ENCODE measurements around the gene MRPL49. TPM values are rescaled to one million over a fixed set of nuclear protein-coding genes. Genes with fewer than 3 reads are reported as not detected.
"Not testable (repeated sequence)": the region's sequence is repeated elsewhere in the genome, so short reads cannot be mapped to it uniquely, and the experiment has no call there.

The MRPL49 gene
- polyA plus RNA-seq, 4 donors = 35.2 to 65.7 (median 50.6) TPM

- DNase-seq (no peak), FAIRE-seq (no peak)
- WGBS, 3 donors = 82 to 85% (median 85%) methylated on average over 18 of the region's 18 CpGs
- no peak overlapping the region for H3K4me3 ChIP-seq (ENCODE audit: low read depth in 1 of 3, low read length in 3 of 3)
- peaks cover 7 to 32% (median 8%) of the 10 kb centered on the region in 3 donors for H3K4me1 ChIP-seq (ENCODE audit: control insufficient read depth in 3 of 3, insufficient read depth in 2 of 3, low read depth in 1 of 3, low read length in 2 of 3)
- H3K27me3 ChIP-seq (ENCODE audit: control insufficient read depth in 3 of 3, insufficient read depth in 3 of 3, low read length in 3 of 3) = no peaks in the 10 kb centered on the region
- peak overlapping the region in 1 of 3 donors; percentile 79 for H3K27ac ChIP-seq (ENCODE audit: low read depth in 1 of 3, low read length in 2 of 3)
- H3K36me3 ChIP-seq (ENCODE audit: control insufficient read depth in 3 of 3, insufficient read depth in 2 of 3, low read depth in 1 of 3, low read length in 3 of 3) = peaks cover 0 to 58% (median 11%) of the 10 kb centered on the region in 3 donors
- no peaks in the 10 kb centered on the region for H3K9me3 ChIP-seq (ENCODE audit: control insufficient read depth in 2 of 2, insufficient read depth in 1 of 2, low read depth in 1 of 2, low read length in 1 of 2)
Measured at GRCh38 chr11:65118097-65118837, 3.9 kb upstream of the MRPL49 start.

- DNase-seq; H3K27me3 ChIP-seq (ENCODE audit: control insufficient read depth in 3 of 3, insufficient read depth in 3 of 3, low read length in 3 of 3); H3K4me3 ChIP-seq (ENCODE audit: low read depth in 1 of 3, low read length in 3 of 3); H3K9me3 ChIP-seq (ENCODE audit: control insufficient read depth in 2 of 2, insufficient read depth in 1 of 2, low read depth in 1 of 2, low read length in 1 of 2); H3K27ac ChIP-seq (ENCODE audit: low read depth in 1 of 3, low read length in 2 of 3); FAIRE-seq: not testable (repeated sequence)
- peaks cover 0 to 56% (median 11%) of the 10 kb centered on the region in 3 donors for H3K36me3 ChIP-seq (ENCODE audit: control insufficient read depth in 3 of 3, insufficient read depth in 2 of 3, low read depth in 1 of 3, low read length in 3 of 3)
- 86 to 91% (median 89%) methylated on average over 18 of the region's 18 CpGs for WGBS, 3 donors
- peaks cover 3 to 26% (median 8%) of the 10 kb centered on the region in 3 donors for H3K4me1 ChIP-seq (ENCODE audit: control insufficient read depth in 3 of 3, insufficient read depth in 2 of 3, low read depth in 1 of 3, low read length in 2 of 3)
Measured at GRCh38 chr11:65118891-65119669, 3.0 kb upstream of the MRPL49 start.

DNA sequence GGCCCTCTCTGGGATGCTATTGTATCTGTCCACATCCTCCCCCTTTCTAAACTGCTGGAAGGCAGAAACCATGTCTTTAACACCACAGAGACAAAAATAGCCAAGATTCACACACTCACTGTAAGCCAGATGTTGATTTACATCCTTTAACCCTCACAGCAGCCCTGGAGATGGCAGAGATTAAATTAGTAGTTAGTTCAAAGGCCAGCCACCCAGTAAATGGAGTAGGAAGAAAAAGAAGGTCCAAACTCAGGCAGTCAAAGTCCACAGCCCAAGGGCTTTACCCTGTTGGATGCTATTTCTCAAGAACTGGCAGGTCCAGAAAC, 2.5 kb upstream of the MRPL49 start:
- H3K4me1 ChIP-seq (ENCODE audit: control insufficient read depth in 3 of 3, insufficient read depth in 2 of 3, low read depth in 1 of 3, low read length in 2 of 3) = peaks cover 3 to 24% (median 8%) of the 10 kb centered on the region in 3 donors
- H3K4me3 ChIP-seq (ENCODE audit: low read depth in 1 of 3, low read length in 3 of 3) = no peak overlapping the region
- H3K27me3 ChIP-seq (ENCODE audit: control insufficient read depth in 3 of 3, insufficient read depth in 3 of 3, low read length in 3 of 3) = no peaks in the 10 kb centered on the region
- no peaks in the 10 kb centered on the region for H3K9me3 ChIP-seq (ENCODE audit: control insufficient read depth in 2 of 2, insufficient read depth in 1 of 2, low read depth in 1 of 2, low read length in 1 of 2)
- FAIRE-seq = no peak
- DNase-seq = peak in 1 of 2 donors; percentile 28
- no peak overlapping the region for H3K27ac ChIP-seq (ENCODE audit: low read depth in 1 of 3, low read length in 2 of 3)
- peaks cover 0 to 54% (median 11%) of the 10 kb centered on the region in 3 donors for H3K36me3 ChIP-seq (ENCODE audit: control insufficient read depth in 3 of 3, insufficient read depth in 2 of 3, low read depth in 1 of 3, low read length in 3 of 3)

GRCh38 chr11:65120831-65121230, 1.3 kb upstream of the MRPL49 start:
- Histone ChIP-seq H3K36me3 (ENCODE audit: control insufficient read depth in 3 of 3, insufficient read depth in 2 of 3, low read depth in 1 of 3, low read length in 3 of 3) (peaks cover 3 to 52% (median 11%) of the 10 kb centered on the region in 3 donors), H3K4me3 (ENCODE audit: low read depth in 1 of 3, low read length in 3 of 3) (peak overlapping the region in 2 of 3 donors; percentile 69 to 73), H3K4me1 (ENCODE audit: control insufficient read depth in 3 of 3, insufficient read depth in 2 of 3, low read depth in 1 of 3, low read length in 2 of 3) (peaks cover 3 to 22% (median 8%) of the 10 kb centered on the region in 3 donors), H3K9me3 (ENCODE audit: control insufficient read depth in 2 of 2, insufficient read depth in 1 of 2, low read depth in 1 of 2, low read length in 1 of 2) (no peaks in the 10 kb centered on the region), H3K27me3 (ENCODE audit: control insufficient read depth in 3 of 3, insufficient read depth in 3 of 3, low read length in 3 of 3) (no peaks in the 10 kb centered on the region), H3K27ac (ENCODE audit: low read depth in 1 of 3, low read length in 2 of 3) (peak overlapping the region; percentile 86 to 97 (median 88))
- FAIRE-seq = no peak
- WGBS, 3 donors = 53 to 76% (median 56%) methylated on average over 3 of the region's 3 CpGs
- DNase-seq = no peak

GRCh38 chr11:65121447-65121864, 665 bp upstream of the MRPL49 start:
- peaks cover 3 to 18% (median 4%) of the 10 kb centered on the region in 3 donors for H3K4me1 ChIP-seq (ENCODE audit: control insufficient read depth in 3 of 3, insufficient read depth in 2 of 3, low read depth in 1 of 3, low read length in 2 of 3)
- 0 to 1% (median 1%) methylated on average over 22 of the region's 22 CpGs for WGBS, 3 donors
- H3K9me3 ChIP-seq (ENCODE audit: control insufficient read depth in 2 of 2, insufficient read depth in 1 of 2, low read depth in 1 of 2, low read length in 1 of 2) = no peaks in the 10 kb centered on the region
- FAIRE-seq (no peak), DNase-seq (peak; percentile 47 to 84)
- H3K27me3 ChIP-seq (ENCODE audit: control insufficient read depth in 3 of 3, insufficient read depth in 3 of 3, low read length in 3 of 3) = no peaks in the 10 kb centered on the region
- peak overlapping the region; percentile 86 to 97 (median 88) for H3K27ac ChIP-seq (ENCODE audit: low read depth in 1 of 3, low read length in 2 of 3)
- peak overlapping the region; percentile 69 to 83 (median 73) for H3K4me3 ChIP-seq (ENCODE audit: low read depth in 1 of 3, low read length in 3 of 3)
- H3K36me3 ChIP-seq (ENCODE audit: control insufficient read depth in 3 of 3, insufficient read depth in 2 of 3, low read depth in 1 of 3, low read length in 3 of 3) = peaks cover 4 to 52% (median 11%) of the 10 kb centered on the region in 3 donors

DNA sequence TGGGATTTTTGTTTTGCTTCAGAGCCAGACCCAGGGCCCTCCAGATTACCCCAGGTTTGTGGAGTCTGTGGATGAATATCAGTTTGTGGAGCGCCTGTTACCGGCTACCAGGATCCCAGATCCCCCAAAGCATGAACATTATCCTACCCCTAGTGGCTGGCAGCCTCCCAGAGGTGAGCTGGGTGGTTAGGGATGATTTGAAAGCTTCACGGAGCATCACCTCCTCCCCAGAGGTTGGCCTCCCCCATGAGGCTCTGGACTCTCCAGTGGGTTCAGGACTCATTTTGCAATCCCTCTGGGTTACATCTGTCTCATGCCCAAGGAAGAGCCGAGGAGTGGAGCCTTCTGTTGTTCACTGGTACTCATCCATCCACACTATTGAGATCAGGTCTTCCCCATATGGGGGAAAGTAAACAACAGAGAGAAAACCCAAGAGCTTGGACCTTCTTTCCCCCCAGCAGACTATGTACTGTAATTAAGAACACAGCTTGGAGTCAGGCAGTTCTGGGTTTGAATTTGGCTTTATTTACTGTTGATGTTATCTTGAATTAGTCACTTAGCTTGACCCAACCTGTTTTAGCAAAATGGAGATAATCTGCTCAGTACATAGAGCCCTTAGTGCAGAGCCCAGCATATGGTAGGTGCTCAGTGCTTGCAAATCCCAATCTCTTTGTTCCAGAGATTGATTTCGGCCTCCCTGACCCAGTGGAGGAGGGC, 2.5 kb downstream of the MRPL49 start:
- no peaks in the 10 kb centered on the region for H3K27me3 ChIP-seq (ENCODE audit: control insufficient read depth in 3 of 3, insufficient read depth in 3 of 3, low read length in 3 of 3)
- H3K36me3 ChIP-seq (ENCODE audit: control insufficient read depth in 3 of 3, insufficient read depth in 2 of 3, low read depth in 1 of 3, low read length in 3 of 3) = peaks cover 18 to 64% (median 21%) of the 10 kb centered on the region in 3 donors
- H3K4me1 ChIP-seq (ENCODE audit: control insufficient read depth in 3 of 3, insufficient read depth in 2 of 3, low read depth in 1 of 3, low read length in 2 of 3) = peaks cover 0 to 13% (median 3%) of the 10 kb centered on the region in 3 donors
- no peaks in the 10 kb centered on the region for H3K9me3 ChIP-seq (ENCODE audit: control insufficient read depth in 2 of 2, insufficient read depth in 1 of 2, low read depth in 1 of 2, low read length in 1 of 2)
- 85 to 90% (median 89%) methylated on average over 5 of the region's 5 CpGs for WGBS, 3 donors
- no peak overlapping the region for H3K4me3 ChIP-seq (ENCODE audit: low read depth in 1 of 3, low read length in 3 of 3)
- DNase-seq = no peak
- H3K27ac ChIP-seq (ENCODE audit: low read depth in 1 of 3, low read length in 2 of 3) = no peak overlapping the region
- no peak for FAIRE-seq

GRCh38 chr11:65125197-65126056, 3.3 kb downstream of the MRPL49 start:
- DNase-seq (no peak), FAIRE-seq (no peak)
- WGBS, 3 donors = 87 to 90% (median 89%) methylated on average over 12 of the region's 12 CpGs
- H3K36me3 ChIP-seq (ENCODE audit: control insufficient read depth in 3 of 3, insufficient read depth in 2 of 3, low read depth in 1 of 3, low read length in 3 of 3) = peaks cover 14 to 65% (median 28%) of the 10 kb centered on the region in 3 donors
- H3K4me1 ChIP-seq (ENCODE audit: control insufficient read depth in 3 of 3, insufficient read depth in 2 of 3, low read depth in 1 of 3, low read length in 2 of 3) = peaks cover 0 to 13% (median 0%) of the 10 kb centered on the region in 3 donors
- no peak overlapping the region for H3K27ac ChIP-seq (ENCODE audit: low read depth in 1 of 3, low read length in 2 of 3)
- H3K27me3 ChIP-seq (ENCODE audit: control insufficient read depth in 3 of 3, insufficient read depth in 3 of 3, low read length in 3 of 3) = no peaks in the 10 kb centered on the region
- no peaks in the 10 kb centered on the region for H3K9me3 ChIP-seq (ENCODE audit: control insufficient read depth in 2 of 2, insufficient read depth in 1 of 2, low read depth in 1 of 2, low read length in 1 of 2)
- no peak overlapping the region for H3K4me3 ChIP-seq (ENCODE audit: low read depth in 1 of 3, low read length in 3 of 3)
